Fibroblast of skin of back (primary cell): ENCODE data around the gene UBASH3A.
A peak's percentile ranks its signal among the peaks of the same experiment; 100 is the strongest.
"Not testable (repeated sequence)": the region's sequence is repeated elsewhere in the genome, so short reads cannot be mapped to it uniquely, and the experiment has no call there.

ENCODE experiments used
- DNase-seq: peaks from one replicate; pipeline ENCODE4 v3.0.0-alpha.2; 2013

The UBASH3A gene

DNA sequence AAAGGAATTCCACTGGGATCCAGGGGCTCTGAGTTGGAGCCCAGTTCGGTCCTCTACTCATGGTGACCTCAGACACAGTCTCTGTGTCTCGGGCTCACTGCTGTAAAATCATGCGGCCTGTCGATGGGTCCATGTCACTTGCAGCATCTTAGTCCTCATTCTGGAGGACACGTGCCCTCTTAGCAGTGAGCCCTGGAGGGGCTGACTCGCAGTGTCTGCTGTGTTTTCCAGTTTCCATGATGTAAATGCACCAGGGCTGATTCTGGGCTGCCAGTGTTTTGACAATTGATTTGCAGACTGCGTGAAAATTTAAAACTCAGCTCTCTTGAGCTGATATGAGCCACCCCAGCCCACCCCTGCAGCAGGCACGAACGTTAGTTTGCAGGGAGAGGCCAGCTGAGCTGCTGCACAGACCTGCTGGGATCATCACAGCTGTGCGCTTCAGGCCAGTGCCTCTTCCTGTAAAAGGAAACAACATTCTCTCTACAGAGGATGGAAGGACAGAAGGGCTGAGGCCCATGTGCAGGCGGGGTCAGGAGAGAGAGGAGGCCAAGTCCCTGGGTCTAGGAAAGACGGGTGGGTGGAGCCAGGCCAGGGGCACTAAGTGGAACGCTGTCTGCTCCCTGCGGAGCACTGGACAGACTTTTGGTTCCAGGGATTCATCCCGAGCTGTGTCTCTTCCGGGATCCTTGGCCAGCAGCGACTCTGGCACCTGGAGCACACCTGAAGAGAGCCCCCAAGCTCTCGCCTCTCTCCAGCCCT, 49.7 kb downstream of the UBASH3A start:
- no peak for DNase-seq

DNA sequence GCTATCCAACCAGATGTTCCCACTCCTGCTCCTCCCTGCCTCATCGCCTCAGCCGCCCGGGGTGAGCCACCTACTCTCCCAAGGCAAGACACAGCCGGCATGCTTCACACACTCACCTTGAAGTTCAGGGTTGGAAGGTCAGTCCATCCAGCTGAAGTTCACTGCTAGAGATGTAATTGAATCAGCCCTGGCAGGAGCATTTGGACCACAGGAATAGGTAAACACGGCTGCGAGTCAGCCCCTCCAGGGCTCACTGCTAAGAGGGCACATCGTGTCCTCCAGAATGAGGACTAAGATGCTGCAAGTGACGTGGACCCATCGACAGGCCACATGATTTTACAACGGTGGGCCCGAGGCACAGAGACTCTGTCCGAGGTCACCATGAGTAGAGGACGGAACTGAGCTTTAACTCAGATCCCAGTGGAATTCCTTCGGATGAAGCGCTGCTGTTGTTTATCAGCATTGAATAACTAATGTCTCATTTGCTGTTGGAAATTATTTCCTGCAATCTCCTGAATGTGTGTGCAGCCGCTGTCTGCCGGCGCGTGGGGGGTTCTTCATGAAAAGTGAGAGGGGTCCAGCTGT, 50.4 kb downstream of the UBASH3A start:
- no peak for DNase-seq

DNA sequence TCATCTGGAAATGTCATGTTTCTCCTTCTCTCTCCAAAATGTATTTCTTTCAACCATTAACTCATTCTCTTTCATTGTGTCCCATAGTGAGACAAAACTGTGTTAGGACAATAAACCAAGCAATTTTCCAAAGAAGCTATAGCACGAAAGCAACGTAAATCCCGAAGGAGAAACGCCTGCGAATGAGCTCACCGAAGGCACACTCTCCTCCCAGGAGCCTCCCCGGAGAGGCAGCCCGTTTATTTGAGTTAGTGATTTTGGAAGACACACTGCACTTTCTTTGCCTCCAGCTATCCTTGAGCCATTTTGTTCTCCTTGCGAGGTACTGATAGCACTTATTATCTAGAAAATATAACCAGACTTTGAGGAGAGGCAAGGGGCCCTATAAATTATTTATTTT, 51.1 kb downstream of the UBASH3A start:
- DNase-seq: no peak

DNA sequence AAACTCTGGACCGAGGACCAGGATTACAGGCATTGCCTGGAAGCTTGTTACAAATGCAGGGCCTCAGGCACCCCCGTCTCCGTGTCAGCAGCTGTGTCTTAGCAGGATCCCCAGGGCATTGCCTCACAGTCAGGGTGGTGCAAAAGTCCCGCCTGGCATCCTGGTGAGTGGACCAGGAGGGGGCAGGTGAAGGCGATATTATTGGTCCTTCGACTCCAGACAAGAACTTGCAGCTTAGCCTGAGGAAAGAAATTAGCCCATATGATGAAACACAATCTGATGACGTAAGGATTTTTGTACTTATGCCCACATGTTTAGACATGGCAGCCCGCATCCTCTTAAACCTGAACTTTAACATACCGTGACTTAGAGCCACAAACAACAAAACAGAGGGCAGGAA, 51.5 kb downstream of the UBASH3A start:
- no peak for DNase-seq

DNA sequence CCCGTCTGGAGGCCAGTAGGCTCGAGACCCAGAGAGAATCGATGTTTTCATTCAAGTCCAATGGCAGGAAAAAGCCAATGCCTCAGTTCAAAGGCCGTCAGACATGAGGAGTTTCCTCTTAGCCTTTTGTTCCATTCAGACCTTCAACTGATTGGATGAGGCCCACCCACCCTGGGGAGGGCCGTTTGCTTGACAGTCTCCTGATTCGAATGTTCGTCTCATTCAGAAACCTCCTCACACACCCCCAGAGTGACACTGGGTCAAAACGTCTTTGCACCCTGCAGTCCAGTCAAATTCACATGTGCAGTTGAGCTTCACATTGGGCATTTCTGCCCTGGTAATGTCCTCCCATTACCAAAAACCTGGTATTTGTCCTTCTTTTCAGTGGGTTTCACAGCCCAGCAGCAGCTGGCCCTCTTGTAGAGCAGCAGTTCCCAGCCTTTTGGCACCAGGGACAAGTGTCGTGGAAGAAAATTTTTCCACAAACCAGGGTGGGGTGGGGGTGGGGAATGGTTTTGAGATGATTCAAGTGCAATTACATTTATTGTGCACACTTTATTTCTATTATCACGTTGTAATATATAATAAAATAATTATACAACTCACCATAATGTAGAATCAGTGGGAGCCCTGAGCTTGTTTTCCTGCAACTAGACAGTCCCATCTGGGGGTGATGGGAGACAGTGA, 52.2 kb downstream of the UBASH3A start:
- no peak for DNase-seq

DNA sequence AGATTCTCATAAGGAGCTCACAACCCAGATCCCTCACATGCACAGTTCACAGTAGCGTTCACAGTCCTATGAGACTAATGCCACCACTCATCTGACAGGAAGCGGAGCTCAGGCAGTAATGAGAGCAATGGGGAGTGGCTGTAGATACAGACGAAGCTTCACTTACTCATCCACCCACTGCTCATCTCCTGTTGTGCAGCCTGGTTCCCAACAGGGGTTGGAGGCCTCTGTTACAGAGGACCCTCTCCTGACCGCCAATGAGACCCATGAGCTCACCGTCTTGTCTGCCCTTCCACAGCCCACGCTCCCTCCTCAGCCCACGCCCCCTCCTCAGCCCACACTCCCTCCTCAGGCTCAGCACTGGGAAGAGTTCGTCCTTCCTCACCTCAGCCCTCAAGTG, 52.8 kb downstream of the UBASH3A start:
- DNase-seq: no peak

DNA sequence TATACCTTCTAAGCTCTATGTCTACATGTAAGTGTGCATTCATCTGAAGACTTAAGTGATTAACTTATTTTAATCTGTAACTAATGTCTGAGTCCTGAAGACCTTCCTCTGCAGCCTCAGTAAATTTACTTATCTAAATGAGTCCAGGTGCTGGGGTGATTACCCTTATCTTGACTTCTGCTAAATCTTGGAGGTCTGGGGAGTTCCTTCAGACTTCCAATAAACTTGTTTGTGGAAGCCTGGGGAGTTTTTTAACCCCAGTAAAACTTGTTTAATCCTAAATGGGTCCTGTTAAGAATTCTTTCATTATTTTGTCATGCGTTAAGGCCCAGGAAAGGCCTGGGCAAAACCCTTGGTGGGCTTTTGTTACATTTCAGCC, 55.4 kb downstream of the UBASH3A start:
- no peak for DNase-seq

DNA sequence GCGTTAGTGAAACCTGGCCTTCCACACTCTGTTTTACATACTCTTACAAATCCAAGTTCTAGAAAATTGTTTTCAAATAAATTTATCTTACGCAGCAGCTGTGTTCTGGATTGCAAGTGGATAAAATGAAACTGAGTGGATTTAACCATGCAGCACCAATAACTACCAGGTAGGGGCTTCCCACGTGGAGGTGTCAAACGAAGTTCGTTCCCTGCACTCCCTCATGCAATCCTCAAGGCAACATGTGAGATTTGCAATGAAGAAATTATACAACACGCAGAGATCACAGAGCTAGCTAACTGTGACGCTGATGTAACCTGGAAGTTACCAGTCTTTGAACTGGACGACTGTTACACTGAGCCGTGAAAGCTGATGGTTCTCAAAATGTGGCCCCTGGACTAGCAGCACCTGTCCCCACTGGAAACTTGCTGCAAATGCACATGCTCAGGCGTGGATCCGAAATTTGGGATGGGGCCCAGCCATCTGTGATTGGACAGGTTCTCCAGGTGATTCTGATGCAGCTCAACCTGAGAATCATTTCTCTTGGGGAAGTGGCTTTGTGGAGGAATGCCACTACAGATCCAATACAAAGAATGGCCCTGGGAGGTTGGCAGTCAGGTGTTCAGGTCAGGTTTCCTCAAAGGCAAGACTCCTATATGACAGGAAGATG, 56.0 kb downstream of the UBASH3A start:
- no peak for DNase-seq

DNA sequence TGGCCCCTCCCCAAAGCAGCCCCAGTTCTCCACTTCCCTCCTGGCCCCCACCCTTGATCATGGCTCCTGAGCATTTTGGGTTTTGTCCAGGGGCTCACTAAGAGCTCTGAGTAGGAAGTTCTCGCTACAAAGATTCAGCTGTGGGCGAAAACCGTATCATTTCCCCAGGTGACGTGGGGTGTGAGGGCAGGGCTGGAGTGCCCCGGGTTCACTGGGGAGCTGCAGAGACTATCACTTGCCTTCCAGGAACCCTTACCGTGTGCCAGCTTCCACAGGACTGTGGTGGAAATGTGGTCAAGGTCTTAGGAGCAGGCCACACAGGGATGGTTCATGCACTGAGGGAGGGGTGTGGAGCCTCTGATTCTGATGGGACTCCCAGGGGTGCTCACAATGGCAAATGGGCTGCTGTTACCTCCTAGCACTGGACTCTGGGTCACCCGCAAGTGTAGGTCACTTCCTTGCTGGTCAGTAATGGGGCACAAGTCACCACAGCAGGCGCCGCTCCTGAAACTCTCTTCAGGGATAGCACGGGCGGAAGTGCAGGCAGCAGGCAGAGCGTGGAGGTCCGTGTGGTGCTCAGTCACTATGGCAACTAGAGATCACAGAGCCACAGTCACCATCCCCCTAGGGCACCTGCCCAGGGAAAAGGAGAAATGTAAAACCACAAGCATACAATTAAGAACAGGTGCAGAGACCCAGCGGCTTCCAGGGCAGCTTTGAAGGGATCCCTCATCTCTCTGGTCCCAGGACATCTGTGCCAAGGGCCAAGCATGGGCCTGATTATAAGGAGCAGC, 56.9 kb downstream of the UBASH3A start:
- no peak for DNase-seq

DNA sequence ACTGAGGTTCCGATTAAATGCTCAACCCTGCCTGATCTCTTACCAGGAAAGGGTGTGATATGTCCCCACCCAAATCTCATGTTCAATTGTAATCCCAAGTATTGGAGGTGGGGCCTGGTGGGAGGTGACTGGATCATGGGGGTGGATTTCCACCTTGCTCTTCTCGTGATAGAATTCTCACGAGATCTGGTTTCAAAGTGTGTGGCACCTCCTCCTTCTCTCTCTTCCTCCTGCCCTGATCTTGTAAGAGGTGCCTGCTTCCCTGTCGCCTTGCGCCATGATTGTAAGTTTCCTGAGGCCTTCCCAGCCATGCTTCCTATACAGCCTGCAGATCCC, 57.5 kb downstream of the UBASH3A start:
- no peak for DNase-seq

DNA sequence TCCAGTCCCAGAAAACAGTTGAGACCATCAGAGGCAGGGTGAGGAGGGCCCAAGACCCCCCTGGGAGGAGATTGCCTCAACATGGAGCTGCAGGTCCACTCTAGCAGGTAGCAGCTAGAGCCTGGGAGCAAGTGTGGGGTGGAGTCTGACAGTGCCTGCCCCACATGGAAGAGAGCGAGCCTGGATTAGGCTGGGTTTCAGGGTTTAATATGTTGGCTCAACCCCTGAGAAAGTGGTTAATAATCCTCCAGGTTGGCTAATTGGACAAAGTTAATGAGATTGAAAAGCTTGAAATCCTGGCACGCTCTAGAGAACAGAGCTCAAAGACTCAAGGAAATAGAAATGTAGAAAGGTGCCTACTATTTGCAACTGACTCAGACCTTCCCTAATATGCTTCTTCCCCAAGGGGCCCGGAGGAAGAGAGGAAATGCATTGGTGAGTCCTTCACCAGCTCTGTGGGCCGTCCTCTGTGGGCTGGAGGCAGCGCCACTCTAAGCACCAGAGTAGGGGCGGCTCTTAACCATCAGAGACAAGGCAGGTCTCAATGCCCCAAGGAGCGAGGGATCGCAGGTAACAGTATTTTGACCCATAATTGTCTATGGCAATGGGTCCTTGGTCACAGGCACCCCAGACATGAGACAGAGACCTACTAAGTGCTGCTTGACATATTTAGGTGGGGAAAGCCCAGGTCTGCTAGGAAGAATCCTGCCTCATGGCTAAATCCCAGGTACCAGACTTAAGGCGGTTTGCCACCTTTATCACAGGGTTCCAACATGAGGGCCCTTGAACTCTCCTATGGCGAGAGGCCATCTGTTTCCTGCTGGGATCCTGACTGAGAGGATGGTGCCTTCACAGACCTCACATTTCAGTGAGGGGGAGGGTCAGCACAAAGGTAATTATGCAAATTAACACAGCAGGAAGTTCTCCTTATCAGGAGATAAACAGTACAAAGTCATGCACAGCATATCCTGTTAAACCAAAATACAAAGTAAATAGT, 58.5 kb downstream of the UBASH3A start:
- DNase-seq: no peak

DNA sequence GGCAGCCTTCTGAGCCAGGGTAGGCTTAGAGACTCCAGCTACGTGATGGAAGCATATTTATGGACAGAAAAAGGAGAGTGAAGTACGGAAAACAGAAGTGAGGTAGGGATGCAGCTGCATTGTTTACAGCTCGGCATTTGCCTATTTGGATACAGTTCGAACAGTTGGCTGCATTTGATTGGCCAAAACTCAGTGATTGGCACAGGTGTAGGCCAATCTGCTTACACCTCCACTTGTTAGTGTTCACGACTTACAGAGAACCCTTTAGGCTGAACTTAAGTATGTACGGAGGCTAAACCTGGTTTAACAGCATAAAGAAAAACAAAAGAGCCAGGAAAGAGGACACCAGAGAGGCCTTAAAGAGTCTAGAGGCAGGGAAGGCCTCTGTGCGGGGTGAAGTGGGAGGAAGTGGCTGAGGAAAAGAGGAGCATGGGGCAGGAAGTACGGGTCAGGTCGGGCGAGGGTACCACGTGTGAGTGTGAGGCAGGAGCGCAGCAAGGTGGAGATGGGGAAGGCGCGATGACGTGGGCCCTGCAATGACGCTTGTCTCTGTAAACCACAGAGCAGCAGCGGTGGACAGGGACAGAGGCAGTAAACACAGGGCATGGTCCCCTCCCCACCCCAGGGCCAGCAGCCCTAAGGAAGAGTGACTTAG, 60.3 kb downstream of the UBASH3A start:
- DNase-seq: peak; percentile 43

DNA sequence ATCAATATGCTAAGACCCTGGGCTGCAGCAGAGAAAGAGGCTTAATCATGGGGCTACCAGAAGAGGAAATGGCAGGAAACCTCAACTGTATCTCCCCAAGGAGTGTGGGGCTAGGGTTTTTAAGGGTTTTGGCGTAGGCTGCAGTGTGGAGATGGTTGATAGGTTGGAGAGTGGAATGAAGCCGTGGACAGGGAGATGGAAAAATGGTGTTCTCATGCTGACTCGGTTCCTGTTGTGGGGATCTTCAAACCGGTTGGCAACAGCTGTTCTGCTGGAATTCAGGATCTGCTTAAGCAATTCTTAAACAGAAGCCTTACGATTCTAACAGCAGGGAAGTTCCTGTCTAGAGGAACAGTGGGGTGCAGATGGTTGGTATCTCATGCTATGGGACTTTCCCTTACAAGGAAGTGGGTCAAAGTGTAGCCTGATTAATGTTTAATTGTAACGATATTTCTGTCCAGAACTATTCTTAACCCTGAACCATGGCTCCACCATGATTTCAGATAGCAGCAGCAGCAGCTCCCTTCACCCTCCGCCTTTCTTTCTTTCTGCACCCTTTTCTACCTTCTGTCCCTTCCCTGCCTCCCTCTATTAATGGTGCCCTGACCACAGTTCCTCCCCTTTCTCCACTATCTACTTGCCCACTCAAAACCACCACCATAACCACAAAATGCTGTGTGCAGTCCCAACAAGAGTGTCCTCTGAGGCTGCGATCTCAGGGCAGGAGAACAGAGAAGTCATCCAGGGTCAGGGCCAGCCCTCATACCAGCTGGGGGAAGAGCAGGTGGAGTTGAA, 61.5 kb downstream of the UBASH3A start:
- DNase-seq: no peak

DNA sequence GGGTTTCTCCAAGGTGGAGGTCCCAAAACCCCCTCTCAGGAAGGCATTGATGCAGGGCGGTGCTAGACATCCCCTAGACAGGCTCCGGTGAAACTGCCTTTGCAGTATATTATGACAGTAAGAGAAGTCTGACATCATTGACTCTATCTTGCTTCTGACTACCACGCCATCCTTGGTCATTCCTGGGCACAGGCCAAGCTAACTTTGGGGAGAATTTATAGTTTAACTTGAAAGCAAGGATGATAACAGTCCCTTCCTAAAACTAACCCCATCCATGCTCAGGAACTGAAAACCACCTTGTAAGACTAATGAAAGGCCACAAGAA, 62.1 kb downstream of the UBASH3A start:
- no peak for DNase-seq

DNA sequence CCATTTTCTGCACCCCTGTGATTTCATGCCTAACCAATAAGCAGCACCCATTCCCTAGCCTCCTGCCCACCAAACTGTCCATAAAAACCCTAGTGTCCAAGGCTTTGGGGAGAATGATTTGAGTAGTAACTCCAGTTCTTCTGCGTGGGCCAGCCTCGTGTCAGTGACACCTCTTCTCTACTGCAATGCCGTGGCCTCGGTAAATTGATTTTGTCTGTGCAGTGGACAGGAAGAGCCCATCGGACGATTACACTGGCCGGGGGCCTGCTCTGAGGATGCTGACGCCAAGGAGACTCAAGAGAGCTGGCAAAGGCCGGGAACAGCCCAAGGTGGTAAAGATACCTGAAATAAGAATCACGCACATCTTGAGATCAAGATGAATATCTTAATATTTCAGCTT, 63.0 kb downstream of the UBASH3A start:
- DNase-seq: no peak

DNA sequence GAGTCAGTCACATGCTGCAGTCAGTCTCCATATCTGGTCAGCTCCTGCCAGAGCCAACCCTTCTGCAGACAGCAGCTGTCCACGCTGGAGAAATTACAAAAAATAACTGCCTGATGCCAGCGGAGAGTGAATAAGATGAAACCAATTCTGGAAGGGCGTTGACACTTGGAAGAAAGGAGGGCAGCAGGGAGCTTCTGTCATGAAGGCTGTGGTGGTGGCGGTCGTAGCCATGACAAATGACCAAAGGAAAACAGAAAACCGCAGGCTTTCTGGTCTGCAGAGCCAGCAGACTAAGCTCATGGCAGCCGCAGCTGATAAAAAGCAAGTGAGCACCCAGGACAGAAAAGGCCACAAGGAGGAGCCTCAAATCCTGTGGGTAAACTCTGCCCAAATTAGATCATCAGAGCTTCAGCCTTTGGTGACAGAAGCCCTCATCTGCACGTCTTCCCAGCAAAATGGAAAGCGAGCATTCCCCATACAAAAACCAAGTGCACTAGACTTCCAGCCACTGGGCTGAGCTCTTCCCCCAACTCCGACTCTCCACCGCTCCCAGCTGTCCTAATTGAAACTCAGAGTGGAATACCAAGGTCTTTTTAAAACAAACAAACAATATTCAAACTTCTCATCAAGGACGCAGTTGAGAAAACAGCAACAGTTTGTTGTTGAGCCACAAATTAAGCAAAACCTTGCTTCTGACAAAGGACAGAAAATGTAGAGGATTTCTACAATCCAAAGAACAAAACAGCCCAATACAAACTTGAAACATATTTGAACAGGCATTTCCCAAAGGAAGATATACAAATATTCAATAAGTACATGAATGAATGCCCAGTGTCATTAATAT, 63.7 kb downstream of the UBASH3A start:
- peak; percentile 49 for DNase-seq

DNA sequence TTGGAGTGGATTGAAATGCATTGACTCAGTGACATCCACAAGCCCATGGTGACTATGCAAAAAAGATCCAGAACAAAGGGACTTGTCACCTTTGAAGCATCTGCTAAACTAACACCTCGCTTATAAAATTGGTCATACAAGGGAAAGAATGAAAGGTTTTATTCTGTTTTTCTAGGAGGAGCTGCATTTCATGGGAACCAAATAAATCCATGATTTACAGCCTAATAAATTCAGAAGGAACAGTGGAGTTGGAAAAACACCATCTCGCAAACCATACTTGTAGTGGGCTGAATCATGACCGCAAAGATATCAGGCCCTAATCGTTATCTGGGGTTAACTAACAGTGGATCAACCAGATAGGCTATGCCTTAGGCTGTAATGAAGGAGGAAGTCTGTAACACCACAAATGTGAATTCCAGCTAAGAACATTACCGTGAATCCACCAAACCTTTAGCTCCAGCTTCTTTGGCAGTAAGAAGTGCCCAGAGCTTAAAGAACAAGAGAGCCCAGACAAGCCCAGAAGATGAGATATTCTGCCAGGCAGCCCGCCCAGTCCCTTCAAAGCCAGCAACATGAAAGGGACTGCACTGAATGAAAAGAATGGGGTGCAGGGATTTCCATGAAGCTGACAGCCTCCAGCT, 64.9 kb downstream of the UBASH3A start:
- no peak for DNase-seq

DNA sequence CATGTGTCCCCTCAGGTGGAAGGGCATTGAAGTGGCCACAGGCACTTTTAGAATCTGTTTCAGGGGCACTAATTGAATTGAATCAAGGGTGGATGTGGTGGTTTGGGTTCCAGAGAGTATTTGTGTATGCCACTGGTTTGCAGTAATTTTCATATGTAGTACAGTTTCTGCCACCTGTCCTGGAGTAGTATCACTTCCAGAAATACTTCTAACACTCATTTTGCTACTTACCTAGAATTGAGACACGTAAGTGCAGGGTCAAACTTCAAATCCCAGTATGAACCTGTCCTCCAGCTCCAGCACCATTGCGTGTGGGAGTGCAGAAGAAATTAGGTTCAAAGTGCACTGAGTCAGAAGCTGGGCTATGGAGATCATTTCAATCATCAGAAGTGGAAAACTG, 65.6 kb downstream of the UBASH3A start:
- no peak for DNase-seq

DNA sequence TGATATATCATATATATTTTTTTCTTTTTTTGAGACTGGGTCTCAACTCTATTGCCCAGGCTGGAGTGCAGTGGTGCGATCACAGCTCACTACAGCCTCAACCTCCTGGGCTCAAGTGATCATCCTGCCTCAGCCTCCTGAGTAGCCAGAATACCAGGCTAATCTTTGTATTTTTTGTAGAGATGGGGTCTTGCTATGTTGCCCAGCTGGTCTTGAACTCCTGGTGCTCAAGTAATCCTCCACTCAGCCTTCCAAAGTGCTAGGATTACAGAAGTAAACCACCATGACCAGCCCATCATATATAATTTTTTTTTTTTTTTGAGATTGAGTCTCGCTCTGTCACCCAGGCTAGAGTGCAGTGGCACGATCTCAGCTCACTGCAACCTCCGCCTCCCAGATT, 66.0 kb downstream of the UBASH3A start:
- not testable (repeated sequence) for DNase-seq
